ENCODE data around the gene ACBD6. TPM values are rescaled to one million over a fixed set of nuclear protein-coding genes. Genes with fewer than 3 reads are reported as not detected.

The ACBD6 gene
- total and polyA plus RNA-seq, 2 of the 4 experiments (the other 2 are of a cell fraction): 52.5 to 59.1 TPM

DNA sequence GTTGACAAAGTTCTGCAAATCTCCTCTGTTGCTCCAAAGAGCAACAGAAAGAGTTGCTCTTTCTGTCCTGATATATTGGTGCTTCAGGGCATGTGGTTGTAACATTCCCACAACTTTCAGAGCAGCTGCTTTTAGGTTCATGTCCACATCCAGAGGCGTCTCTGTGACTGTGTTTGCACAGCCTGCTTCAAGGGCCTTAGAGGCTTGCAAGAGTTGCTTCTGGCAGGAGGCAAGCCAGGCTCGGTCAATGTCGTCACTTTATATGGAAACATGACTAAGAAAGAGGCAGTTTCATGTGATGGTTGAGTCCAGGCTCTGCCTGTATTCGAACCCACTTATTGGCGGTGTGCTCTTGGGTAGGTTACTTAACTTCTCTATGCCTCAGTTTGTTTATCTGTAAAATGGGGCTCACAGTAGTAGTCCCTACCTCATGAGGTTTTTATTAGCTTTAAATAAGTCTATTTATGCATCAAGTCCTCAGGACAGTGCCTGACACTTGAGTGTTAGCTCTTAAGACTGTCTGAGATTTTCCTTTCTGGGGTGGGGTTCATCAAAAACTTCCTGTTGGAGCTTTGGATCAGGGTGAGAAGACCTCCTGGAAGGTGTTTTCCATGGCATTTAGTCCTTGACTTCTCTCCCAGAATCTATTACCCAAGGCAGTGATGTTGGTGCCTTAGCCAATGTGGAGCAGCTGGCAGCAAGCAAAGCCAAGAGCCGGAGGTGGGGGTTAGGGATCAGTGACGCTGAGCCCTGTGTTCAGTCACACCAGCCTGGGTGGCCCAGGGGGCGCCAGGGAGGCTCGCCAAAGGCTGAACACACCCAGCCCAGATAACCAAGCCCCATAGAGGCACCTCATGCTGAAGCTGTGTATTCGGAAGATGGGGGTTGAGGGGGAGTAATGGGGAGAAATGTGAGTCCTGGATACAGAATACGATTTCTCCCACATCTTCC, 253.4 kb downstream of the ACBD6 start:
- Histone ChIP-seq H3K4ac (ENCODE audit: low read depth, low read length) (no peak overlapping the region), H4K5ac (ENCODE audit: low read depth, low read length) (no peak overlapping the region), H4K91ac (ENCODE audit: insufficient read depth, low read depth, low read length) (no peak overlapping the region), H3K18ac (ENCODE audit: low read depth, low read length) (no peak overlapping the region), H3K27ac (ENCODE audit: insufficient read depth, low read length) (no peak overlapping the region), H3K23ac (ENCODE audit: low read depth, low read length) (no peak overlapping the region), H3K9me3 (ENCODE audit: control insufficient read depth, insufficient read depth, low read length) (no peaks in the 10 kb centered on the region), H3K14ac (replicated peaks; ENCODE audit: low read depth, low read length) (no peak overlapping the region), H3K4me2 (ENCODE audit: low read depth, low read length) (no peak overlapping the region), H2AK5ac (ENCODE audit: low read depth, low read length) (no peak overlapping the region), H4K8ac (ENCODE audit: low read depth in 2 of 2, low read length in 2 of 2) (no peak overlapping the region), H3K36me3 (ENCODE audit: control insufficient read depth, insufficient read depth, low read length) (no peaks in the 10 kb centered on the region), H3K56ac (ENCODE audit: extremely low read depth, insufficient read depth, low read length) (no peak overlapping the region), H3K9ac (ENCODE audit: low read depth, low read length) (no peak overlapping the region), H3K27me3 (ENCODE audit: control insufficient read depth, insufficient read depth, low read length) (peaks cover 9% of the 10 kb centered on the region; the same call in 1 of the 2 replicates), H3K9me1 (ENCODE audit: insufficient read depth, low read length) (peaks cover 4% of the 10 kb centered on the region; the same call in 1 of the 2 replicates), H2AK9ac (replicated peaks; ENCODE audit: low read depth, low read length, poor library complexity) (no peak overlapping the region), H4K20me1 (ENCODE audit: insufficient read depth, low read length) (no peaks in the 10 kb centered on the region), H3K79me1 (ENCODE audit: low read depth in 1 of 2, low read length in 2 of 2) (no peaks in the 10 kb centered on the region), H2BK5ac (ENCODE audit: low read depth, low read length, poor library complexity, severe bottlenecking) (no peak overlapping the region), H3K4me3 (ENCODE audit: insufficient read depth, low read depth, low read length) (no peak overlapping the region), H2BK120ac (ENCODE audit: low read depth, low read length) (no peak overlapping the region), H2AFZ (replicated peaks; ENCODE audit: low read length, poor library complexity) (no peak overlapping the region), H3K4me1 (ENCODE audit: control insufficient read depth, insufficient read depth, low read length) (peaks cover 4% of the 10 kb centered on the region; the same call in 1 of the 2 replicates), H2BK15ac (ENCODE audit: low read depth, low read length) (no peak overlapping the region), H2BK20ac (ENCODE audit: low read depth, low read length) (no peak overlapping the region)
- ATAC-seq (ENCODE audit: low read depth) (no peak), DNase-seq (no peak)
- CTCF ChIA-PET: no interaction called here
- in situ Hi-C loops (cut with MboI; ENCODE audit: low sequenced_read_pairs): no loop called here
- intact Hi-C loops (cut with micrococcal nuclease): no loop called here
- dilution Hi-C loops (cut with HindIII; ENCODE audit: low sequenced_read_pairs, unreplicated experiment): no loop called here
- TF ChIP-seq CEBPB (IDR thresholded peaks at IDR 0.05; ENCODE audit: low read depth, low read length) (no peak), MAFK (IDR thresholded peaks at IDR 0.05; ENCODE audit: low read depth, low read length) (no peak), RAD21 (IDR thresholded peaks at IDR 0.05; ENCODE audit: low read length) (no peak), SMC3 (IDR thresholded peaks at IDR 0.05; ENCODE audit: low read depth, low read length) (no peak), CHD1 (IDR thresholded peaks at IDR 0.05; ENCODE audit: low read depth, low read length) (no peak), FOS (IDR thresholded peaks at IDR 0.05; ENCODE audit: low read depth, low read length) (no peak), NFE2L2 (IDR thresholded peaks at IDR 0.05; ENCODE audit: low read depth, low read length) (no peak), RFX5 (IDR thresholded peaks at IDR 0.05; ENCODE audit: low read depth, low read length) (no peak), MXI1 (IDR thresholded peaks at IDR 0.05; ENCODE audit: borderline replicate concordance, low read depth, low read length) (no peak), POLR2A (IDR thresholded peaks at IDR 0.05; ENCODE audit: low read depth, low read length) (no peak), RCOR1 (IDR thresholded peaks at IDR 0.05; ENCODE audit: insufficient replicate concordance, low read length) (no peak), BHLHE40 (IDR thresholded peaks at IDR 0.05; ENCODE audit: low read depth, low read length) (no peak)
- TF ChIP-seq, protein P1, sequence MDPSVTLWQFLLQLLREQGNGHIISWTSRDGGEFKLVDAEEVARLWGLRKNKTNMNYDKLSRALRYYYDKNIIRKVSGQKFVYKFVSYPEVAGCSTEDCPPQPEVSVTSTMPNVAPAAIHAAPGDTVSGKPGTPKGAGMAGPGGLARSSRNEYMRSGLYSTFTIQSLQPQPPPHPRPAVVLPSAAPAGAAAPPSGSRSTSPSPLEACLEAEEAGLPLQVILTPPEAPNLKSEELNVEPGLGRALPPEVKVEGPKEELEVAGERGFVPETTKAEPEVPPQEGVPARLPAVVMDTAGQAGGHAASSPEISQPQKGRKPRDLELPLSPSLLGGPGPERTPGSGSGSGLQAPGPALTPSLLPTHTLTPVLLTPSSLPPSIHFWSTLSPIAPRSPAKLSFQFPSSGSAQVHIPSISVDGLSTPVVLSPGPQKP (IDR thresholded peaks at IDR 0.05; ENCODE audit: borderline replicate concordance, low read depth, low read length): no peak
- TF ChIP-seq, protein P2, sequence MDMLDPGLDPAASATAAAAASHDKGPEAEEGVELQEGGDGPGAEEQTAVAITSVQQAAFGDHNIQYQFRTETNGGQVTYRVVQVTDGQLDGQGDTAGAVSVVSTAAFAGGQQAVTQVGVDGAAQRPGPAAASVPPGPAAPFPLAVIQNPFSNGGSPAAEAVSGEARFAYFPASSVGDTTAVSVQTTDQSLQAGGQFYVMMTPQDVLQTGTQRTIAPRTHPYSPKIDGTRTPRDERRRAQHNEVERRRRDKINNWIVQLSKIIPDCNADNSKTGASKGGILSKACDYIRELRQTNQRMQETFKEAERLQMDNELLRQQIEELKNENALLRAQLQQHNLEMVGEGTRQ (IDR thresholded peaks at IDR 0.05; ENCODE audit: low read depth, low read length): no peak
- TF ChIP-seq, protein P3, sequence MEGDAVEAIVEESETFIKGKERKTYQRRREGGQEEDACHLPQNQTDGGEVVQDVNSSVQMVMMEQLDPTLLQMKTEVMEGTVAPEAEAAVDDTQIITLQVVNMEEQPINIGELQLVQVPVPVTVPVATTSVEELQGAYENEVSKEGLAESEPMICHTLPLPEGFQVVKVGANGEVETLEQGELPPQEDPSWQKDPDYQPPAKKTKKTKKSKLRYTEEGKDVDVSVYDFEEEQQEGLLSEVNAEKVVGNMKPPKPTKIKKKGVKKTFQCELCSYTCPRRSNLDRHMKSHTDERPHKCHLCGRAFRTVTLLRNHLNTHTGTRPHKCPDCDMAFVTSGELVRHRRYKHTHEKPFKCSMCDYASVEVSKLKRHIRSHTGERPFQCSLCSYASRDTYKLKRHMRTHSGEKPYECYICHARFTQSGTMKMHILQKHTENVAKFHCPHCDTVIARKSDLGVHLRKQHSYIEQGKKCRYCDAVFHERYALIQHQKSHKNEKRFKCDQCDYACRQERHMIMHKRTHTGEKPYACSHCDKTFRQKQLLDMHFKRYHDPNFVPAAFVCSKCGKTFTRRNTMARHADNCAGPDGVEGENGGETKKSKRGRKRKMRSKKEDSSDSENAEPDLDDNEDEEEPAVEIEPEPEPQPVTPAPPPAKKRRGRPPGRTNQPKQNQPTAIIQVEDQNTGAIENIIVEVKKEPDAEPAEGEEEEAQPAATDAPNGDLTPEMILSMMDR (conservative IDR thresholded peaks at IDR 0.05; ENCODE audit: low read depth, low read length): no peak; the same call in 1 of the 2 replicates
- no TSS peak for BruUV-seq (replicated peaks)
- WGBS, 2 experiments (ENCODE audit: extremely low coverage in 2 of 2, insufficient read length in 1 of 2): 86% methylated on average over 1 of the region's 11 CpGs; no CpG with 5 or more reads in 1 of the 2 experiments
- POLR2A ChIA-PET (ENCODE audit: unreplicated experiment): no interaction called here
